ENCODE measurements around the gene NFATC2IP. TPM values are rescaled to one million over a fixed set of nuclear protein-coding genes. Genes with fewer than 3 reads are reported as not detected.

NFATC2IP gene
- total and polyA plus RNA-seq, 2 of the 13 experiments (the other 11 are each of a cell fraction or from before 2014, with no cell fraction given) = 32.1 to 48.5 TPM

GRCh38 chr16:28925386-28926228 is 25.1 kb upstream of the NFATC2IP start (continued):
- peak; percentile 61 for TF ChIP-seq DRAP1 (CRISPR knock-in tag; IDR thresholded peaks at IDR 0.05)
- TF ChIP-seq MAFF (IDR thresholded peaks at IDR 0.05; ENCODE audit: low read depth, low read length) = 0 out of 2 replicates have a peak, but pooled peaks have one; percentile 9
- TF ChIP-seq ZBED4 (CRISPR knock-in tag; IDR thresholded peaks at IDR 0.05; ENCODE audit: borderline replicate concordance) = peak; percentile 14; the same call in 1 of the 2 replicates
- TF ChIP-seq ARID4A (CRISPR knock-in tag; IDR thresholded peaks at IDR 0.05; ENCODE audit: borderline replicate concordance) = peak; percentile 53
- 0 out of 2 replicates have a peak, but pooled peaks have one; percentile 77 for TF ChIP-seq MTA1 (CRISPR knock-in tag; IDR thresholded peaks at IDR 0.05; ENCODE audit: borderline replicate concordance)
- TF ChIP-seq TSC22D2 (CRISPR knock-in tag; IDR thresholded peaks at IDR 0.05; ENCODE audit: borderline replicate concordance) = 0 out of 2 replicates have a peak, but pooled peaks have one; percentile 11
- TF ChIP-seq, protein P1, sequence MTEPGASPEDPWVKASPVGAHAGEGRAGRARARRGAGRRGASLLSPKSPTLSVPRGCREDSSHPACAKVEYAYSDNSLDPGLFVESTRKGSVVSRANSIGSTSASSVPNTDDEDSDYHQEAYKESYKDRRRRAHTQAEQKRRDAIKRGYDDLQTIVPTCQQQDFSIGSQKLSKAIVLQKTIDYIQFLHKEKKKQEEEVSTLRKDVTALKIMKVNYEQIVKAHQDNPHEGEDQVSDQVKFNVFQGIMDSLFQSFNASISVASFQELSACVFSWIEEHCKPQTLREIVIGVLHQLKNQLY (CRISPR knock-in tag; IDR thresholded peaks at IDR 0.05) = 0 out of 2 replicates have a peak, but pooled peaks have one; percentile 20
- peak; percentile 65 for TF ChIP-seq ZNF441 (CRISPR knock-in tag; IDR thresholded peaks at IDR 0.05; ENCODE audit: borderline replicate concordance)
- TF ChIP-seq KDM2A (CRISPR knock-in tag; IDR thresholded peaks at IDR 0.05; ENCODE audit: borderline replicate concordance, low read depth) = peak; percentile 72
- TF ChIP-seq ZFP41 (CRISPR knock-in tag; IDR thresholded peaks at IDR 0.05; ENCODE audit: borderline replicate concordance) = peak; percentile 76; the same call in 1 of the 2 replicates
- TF ChIP-seq ZNF678 (CRISPR knock-in tag; IDR thresholded peaks at IDR 0.05) = no peak
- peak; percentile 65; the same call in 1 of the 2 replicates for TF ChIP-seq ZNF619 (CRISPR knock-in tag; IDR thresholded peaks at IDR 0.05)
- TF ChIP-seq ZNF292 (CRISPR knock-in tag; IDR thresholded peaks at IDR 0.05; ENCODE audit: borderline replicate concordance, low read depth) = peak; percentile 60
- no peak for TF ChIP-seq E2F2 (CRISPR knock-in tag; IDR thresholded peaks at IDR 0.05; ENCODE audit: borderline replicate concordance)
- peak; percentile 74 for TF ChIP-seq MAZ (IDR thresholded peaks at IDR 0.05; ENCODE audit: borderline replicate concordance, low read depth, low read length)
- TF ChIP-seq MAZ (CRISPR knock-in tag; IDR thresholded peaks at IDR 0.05; ENCODE audit: low read depth) = no peak; the same call in 1 of the 2 replicates
- TF ChIP-seq ZSCAN25 (CRISPR knock-in tag; IDR thresholded peaks at IDR 0.05) = peak; percentile 68; the same call in 1 of the 2 replicates

All from HepG2 (cell line).